ENCODE measurements around the gene ZNF740.

GRCh38 chr12:53217051-53217930, 36.8 kb downstream of the ZNF740 start:
- TF ChIP-seq TAF1 (IDR thresholded peaks at IDR 0.05; ENCODE audit: borderline replicate concordance, low read depth, low read length) (no peak), EZH2phosphoT487 (IDR thresholded peaks at IDR 0.05; ENCODE audit: borderline replicate concordance, low read depth) (no peak), USF1 (IDR thresholded peaks at IDR 0.05; ENCODE audit: borderline replicate concordance, low read depth) (no peak), CTCF (IDR thresholded peaks at IDR 0.05) (no peak), REST (IDR thresholded peaks at IDR 0.05; ENCODE audit: low read depth, low read length) (no peak), YY1 (IDR thresholded peaks at IDR 0.05; ENCODE audit: low read depth) (no peak), POLR2AphosphoS5 (IDR thresholded peaks at IDR 0.05; ENCODE audit: low read depth, low read length) (no peak), ZBTB33 (IDR thresholded peaks at IDR 0.05; ENCODE audit: borderline replicate concordance, low read depth) (no peak), MAX (IDR thresholded peaks at IDR 0.05; ENCODE audit: low read depth) (no peak), USF2 (IDR thresholded peaks at IDR 0.05; ENCODE audit: borderline replicate concordance, low read depth, low read length) (no peak), ELF1 (IDR thresholded peaks at IDR 0.05) (no peak), SMC3 (IDR thresholded peaks at IDR 0.05; ENCODE audit: low read depth, low read length) (no peak), EP300 (IDR thresholded peaks at IDR 0.05; ENCODE audit: borderline replicate concordance in 1 of 2, low read depth in 1 of 2, low read length in 1 of 2) (no peak)
